Amniotic stem cell (primary cell): ENCODE measurements around the gene EHHADH.
"Not testable (repeated sequence)": the region's sequence is repeated elsewhere in the genome, so short reads cannot be mapped to it uniquely, and the experiment has no call there.

Source experiments
- DNase-seq: peaks from one replicate; lab custom pipeline; 2025; lab: John Stamatoyannopoulos, UW

EHHADH gene

DNA sequence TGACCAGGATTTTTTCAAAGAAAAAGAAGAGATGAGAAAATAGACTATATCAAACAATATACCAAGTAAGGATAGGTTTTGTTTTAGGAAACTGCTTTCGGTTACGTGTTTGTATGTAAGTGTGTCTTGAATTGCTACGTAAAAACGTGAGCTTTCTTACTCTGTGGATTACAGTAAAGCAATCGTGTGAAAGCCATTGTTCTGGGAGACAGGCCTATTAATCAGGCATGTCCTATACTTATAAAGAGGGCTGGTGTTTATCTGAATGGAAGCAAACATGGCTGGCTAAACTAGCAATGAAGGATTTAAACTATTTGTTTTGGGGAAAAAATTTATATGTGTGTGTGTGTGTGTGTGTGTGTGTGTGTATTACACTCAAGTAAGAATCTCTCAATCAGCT lies 2.6 kb downstream of the EHHADH start:
- DNase-seq: no peak

DNA sequence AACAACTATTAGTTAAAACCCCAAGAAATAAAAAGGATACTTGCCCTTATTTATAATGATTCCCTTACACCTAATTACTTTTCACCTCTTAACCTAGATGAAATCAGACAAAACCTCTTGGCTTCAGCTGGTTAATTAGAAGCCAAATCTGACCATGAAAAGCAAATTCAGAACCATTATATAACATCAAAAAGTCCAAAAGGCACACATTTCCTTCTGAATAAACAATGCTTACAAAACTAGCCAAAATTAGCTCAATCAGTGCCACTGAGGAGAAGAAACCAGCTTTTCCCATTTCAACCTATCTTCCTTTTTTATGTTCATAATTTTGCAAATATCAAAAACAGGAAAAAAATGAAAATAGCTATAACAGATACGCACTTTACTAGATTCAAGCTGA lies 3.2 kb downstream of the EHHADH start:
- DNase-seq: no peak

DNA sequence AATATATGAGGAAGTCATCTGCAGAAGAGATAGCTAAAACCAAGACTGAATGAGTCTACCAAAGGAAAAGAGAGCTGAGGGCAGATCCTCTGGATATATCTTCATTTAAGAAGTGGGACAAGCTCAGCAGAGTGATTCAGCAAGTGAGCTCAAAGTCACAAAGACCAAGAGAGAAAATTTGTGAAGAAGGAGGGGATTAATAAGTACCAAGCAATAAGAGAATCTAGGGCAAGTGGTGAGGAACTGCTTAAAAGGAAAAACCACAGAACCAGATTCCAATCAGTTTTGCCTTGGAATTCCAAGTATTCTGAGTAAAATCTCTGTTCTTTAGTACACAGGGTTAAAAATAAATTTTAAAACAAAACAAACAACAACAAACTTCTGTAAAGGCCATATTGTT lies 3.6 kb downstream of the EHHADH start:
- no peak for DNase-seq

DNA sequence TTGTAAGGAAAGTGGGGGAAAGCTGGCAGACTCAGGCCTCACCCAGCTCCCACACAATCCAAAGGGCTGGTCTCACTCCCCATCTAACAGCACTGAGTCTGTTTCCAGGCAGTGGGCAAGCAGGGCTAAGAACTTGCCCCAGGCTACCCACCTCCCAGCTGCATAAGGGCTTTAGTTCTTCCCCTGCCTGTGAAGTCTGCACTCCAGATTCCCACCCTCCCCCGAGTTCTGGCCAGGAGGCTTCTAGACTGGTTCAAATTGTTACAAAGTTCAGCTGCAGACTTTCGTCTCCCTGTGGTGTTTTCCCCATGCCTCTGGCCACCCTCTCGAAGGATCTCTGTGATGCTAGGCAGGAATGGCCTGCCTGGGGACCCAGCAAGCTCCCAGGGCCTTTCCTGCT lies 11.2 kb downstream of the EHHADH start:
- no peak for DNase-seq

DNA sequence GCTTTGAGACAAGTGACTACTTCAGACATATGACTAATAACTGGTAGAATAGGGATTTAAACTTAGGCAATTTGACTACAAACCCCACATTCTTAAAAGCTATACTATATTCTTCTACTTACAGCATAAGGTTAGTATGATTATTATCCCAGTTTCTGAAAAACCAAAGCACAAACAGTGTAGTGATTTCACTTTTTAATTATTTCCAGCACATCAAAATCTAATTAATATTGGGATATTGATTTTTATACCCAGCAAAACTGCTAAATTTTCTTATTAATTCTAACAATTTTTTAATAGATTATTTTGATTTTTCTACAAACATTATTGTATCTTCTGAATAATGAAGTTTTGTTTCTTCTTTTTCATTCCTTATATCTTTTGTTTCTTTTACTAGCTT lies 16.9 kb downstream of the EHHADH start:
- DNase-seq: no peak

DNA sequence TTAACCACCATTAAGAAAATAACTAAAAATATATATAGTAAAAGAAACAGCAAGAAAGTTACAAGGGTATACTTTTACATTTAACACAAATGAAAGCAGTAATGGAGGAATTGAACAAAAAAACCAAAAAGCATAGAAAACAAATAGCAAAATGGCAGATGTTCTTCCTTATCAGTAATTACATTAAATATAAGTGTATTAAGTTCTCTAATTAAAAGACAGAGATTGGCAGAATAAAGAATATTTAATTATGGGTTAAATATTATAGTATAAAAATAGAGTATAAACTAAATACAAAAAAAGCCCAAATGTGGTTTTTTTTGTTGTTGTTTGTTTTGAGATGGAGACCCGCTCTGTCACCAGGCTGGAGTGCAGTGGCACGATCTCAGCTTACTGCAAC lies 20.5 kb downstream of the EHHADH start:
- no peak for DNase-seq

DNA sequence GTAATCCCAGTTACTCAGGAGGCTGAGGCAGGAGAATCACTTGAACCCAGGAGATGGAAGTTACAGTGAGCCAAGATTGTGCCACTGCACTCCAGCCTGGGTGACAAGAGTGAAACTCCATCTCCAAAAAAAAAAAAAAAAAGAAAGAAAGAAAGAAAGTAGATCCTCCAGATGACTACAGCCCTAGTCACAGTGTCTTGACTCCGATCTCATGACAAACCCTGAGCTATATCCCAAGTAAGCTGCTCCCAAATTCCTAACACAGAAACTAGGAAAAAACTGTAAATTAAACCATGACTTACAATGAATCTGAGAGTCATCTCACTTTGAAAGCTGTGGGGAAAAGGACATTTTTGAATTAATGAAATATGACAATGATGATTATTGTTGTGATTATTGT lies 27.3 kb downstream of the EHHADH start:
- DNase-seq: not testable (repeated sequence)

DNA sequence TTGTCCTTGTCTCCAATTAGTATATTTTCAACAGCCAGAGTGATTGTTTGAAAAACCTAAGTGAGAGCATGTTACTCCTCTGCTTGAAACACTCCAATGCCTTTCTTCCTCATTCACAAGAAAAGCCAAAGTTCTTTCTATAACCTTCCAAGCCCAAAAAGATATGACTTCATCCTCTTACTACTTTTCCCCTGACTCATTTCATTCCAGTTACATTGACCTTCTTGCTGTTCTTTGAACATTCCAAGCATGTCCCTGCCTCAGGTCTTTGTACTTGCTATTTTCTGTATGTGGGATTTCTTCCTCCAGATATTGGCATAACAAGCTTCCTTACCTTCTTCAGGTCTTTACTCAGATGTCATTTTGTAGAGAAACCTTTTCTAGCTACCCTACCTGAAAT lies 28.3 kb downstream of the EHHADH start:
- DNase-seq: peak; percentile 13

DNA sequence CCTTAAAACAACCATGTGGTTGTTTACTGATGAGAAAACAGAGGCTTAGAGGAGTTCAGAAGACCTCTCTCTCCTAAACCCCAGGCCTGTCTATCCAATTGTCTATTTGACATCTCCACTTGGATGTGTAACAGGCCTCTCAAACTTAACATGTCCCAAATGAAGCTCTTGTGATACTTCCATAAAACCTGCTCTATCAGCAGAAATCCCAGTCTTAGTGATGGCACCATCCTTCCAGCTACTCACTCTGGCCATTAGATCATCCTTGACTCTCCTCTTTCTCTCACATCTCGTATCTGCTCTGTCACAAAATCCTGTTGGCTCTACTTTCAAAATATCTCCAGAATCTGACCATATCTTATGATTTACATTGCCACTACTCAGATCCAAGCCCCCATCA lies 28.8 kb downstream of the EHHADH start:
- DNase-seq: no peak

DNA sequence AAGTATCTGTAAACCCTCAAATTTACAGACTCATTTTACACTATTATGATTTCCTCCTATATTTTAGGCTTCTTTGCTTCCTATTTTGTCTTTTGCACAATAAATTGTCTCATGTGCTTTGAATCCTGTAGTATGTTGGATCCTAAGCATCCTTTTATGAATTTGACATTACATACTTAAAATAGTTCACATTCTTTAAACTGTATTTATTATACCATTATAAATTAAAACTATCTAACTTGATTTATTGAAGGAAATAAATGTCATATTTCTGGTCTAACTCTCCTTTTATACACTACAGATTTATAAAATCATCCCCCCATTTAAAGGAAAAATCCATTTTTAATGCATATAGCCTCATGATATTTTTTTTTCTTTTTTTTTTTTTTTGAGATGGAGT lies 32.6 kb downstream of the EHHADH start:
- DNase-seq: no peak

DNA sequence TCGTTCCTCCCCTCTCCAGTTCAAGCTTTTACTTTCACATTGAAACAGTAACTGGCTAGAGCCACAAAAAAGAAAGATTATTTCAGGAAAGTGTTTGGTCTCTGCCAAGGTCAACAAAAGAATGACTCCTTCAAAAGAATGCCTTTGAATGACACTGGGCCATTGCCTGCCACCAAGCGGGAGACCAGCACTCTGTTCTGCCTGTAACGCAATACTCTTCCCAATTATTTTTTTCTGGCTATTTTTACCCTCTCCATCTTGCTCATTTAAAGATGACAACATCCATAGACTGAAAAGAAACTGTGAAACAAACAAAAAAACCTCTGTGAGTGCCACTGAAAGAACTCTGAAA lies 37.3 kb downstream of the EHHADH start:
- no peak for DNase-seq

DNA sequence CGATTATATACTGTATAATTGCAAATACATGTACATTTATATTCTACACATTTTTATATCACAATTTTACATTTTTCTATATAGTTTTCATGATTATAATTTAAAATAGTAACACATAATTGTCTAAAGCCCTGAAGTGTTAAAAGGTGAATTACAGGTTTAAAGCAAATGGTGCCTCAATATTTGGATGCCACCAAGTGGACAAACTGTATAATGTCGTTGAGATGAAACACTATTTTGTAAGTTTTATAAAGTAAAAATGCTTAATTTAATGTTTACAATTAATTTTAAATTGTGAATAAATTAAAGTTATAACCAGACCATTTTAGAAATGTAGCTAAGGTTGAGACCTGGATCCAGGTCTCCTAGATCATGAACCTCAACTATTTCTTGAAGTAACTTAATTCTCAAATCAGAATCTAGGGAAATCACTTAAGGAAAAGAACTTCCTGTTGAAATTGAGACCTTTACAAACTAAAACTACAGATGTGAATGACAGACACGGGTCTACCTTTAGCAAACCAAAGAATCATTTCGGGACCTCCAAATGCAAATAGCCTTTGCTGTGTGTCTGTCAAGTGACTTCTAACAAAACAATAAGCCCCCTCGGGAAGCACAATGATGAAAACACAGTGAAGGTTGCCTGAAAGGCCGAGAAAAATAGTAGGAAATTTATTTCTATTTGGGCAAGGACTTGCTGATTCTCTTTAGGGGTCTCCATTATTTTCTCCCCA lies 37.8 kb downstream of the EHHADH start:
- DNase-seq: no peak

DNA sequence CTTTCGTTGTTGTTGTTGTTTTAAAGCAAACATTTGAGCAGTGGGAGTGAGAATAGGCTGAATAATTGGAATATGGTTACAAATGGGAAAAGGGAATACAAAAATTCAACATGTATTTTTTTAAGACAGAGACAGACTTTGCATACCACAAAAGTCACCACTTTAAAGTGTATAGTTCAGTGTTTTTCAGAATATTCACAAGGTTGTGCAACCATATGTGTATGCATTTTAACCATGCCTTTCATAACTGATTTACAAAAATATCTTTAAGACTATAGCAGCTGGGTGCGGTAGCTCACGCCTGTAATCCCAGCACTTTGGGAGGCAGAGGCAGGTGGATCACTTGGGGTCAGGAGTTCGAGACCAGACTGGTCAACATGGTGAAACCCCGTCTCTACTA lies 41.3 kb downstream of the EHHADH start:
- no peak for DNase-seq

DNA sequence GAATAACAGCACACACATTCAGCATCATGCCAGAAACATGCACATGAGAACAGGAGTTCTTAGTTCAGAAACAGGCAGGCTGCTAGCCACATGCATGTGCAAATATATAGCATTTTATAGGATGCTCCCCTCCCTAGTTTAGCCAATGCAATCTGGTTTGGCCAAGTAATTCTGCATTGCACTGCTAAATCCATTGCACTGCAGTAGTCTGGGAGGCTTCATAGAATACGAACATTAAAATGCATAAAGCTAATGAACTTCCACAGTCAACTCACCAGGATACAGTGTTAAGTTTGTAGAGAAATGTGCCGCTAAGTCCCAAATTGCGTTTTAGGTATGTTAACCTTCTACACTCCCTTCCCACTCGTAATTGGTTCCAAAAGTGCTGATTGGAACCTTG lies 41.8 kb downstream of the EHHADH start:
- no peak for DNase-seq

DNA sequence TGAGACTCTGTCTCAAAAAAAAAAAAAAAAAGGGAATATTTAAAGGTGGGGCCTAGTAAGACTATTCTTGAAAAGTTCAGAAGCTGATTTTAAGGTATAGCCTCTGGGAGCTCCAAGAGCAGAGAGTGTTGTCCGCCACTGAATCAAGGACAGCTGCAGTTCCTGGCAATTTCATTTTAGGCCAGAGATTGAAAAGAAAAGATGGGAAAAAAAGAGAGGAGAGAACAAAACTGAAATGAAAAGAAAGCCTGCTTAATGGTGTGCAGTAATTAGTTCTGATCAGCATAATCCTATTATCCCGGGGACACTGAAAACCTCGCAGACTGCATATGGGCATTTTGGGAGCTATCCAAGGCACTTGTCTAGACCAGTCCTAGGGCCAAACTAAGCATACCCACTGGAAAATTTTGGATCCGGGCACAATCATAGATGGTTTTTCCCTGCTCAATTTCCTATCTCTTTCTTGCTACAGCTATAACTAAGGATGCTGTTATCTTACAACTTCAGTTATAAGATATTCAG lies 43.2 kb downstream of the EHHADH start:
- DNase-seq: no peak

DNA sequence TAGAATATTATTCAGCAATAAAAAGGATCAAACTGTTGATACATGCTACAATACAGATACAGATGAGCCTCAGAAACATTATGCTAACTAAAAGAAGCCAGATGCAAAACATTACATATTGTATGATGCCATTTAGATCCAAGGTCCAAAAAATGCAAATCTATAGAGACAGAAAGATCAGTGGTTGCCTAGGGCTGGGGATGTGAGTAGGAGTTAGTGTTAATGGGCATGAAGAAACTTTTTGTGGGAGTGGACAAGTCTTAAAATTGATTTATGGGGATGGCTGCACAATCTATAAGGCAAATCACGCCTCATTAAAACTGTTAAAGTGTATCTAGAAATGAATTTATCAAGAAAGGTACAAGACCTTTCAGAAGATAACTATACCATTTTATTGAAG lies 45.0 kb downstream of the EHHADH start:
- DNase-seq: no peak

DNA sequence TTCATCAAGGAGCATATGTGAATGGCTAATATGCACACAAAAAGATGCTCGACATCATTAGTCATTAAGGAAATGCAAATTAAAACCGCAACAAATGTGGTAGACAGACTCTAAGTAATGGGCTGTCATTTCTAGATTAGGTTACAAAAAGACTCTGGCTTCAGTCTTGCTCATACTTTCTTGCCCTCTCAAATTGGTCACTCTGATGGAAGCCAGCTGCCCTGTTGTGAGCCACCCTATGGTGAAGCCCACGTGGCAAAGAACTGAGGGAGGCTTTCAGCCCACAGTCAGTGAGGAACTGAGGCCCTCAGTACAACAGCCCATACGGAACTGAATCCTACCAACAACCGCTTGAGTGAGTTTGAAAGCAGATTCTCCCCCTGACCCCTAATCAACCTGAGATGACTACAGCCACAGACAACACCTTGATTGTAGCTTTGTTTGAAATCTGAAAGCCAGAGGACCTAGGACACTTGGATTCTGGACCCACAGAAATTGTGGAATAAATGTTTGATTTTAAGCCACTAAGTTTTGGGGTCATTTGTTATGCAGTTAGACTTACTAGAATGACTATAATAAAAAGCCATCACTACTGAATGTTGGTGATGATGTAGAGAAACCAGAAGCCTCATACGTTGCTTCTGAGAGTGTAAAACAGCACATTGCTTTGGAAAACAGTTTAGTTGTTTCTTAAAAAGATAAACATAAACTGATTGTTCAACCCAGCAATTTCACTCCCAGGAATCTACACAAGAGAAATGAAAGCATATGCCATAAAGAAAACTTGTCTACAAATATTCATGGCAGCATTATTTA lies 45.7 kb downstream of the EHHADH start:
- no peak for DNase-seq

DNA sequence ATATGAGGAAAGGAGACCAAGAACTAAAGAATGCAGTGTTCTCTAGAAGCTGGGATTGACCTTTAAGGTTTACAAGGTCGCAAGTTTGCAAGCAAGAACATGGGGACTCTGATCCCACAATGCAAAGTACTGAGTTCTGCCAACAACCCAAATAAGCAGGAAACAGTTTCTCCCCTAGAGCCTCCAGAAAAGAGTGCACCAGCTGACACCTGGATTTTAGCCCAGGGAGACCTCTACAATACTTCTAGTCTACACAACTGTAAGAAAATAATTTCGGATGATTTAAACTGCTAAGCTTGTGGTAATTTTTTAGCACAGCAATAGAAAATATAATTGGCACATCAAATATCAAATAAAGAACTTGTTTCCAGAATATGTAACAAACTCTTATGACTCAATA lies 46.4 kb downstream of the EHHADH start:
- DNase-seq: no peak

DNA sequence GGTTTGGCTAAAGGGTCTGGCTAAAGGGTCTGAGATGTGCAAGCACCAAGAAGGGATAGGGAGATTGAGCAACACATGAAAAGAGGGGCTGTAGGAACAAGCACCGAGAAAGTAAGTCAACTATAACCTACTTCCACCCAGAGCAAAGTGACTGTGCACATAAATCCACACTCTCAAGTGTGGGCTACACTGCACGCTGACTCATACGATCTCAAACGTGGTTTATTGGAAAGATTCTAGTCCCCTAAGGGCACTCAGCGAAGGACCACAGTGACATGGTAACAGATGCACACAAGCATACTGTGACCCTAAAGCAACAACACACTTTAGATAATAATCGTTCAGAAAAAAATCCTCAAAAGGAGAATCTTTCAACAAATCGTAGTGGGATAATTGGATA lies 48.0 kb downstream of the EHHADH start:
- DNase-seq: no peak

DNA sequence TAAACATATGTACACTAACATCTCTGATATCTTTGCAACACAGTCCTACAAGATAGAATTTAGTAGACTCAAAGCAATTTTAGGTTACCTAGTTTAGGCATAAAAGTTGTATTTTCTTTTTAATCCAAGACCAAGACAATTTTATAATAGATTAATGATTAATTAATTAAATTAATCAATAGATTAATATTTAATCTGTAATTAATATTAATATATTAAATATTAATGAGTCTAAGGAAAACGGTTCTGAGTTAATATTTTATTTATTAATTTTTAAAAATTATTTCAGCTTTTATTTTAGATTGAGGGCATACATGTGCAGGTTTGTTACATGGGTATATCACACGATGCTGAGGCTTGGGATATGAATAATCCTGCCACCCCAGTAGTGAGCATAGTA lies 49.0 kb downstream of the EHHADH start:
- DNase-seq: no peak

DNA sequence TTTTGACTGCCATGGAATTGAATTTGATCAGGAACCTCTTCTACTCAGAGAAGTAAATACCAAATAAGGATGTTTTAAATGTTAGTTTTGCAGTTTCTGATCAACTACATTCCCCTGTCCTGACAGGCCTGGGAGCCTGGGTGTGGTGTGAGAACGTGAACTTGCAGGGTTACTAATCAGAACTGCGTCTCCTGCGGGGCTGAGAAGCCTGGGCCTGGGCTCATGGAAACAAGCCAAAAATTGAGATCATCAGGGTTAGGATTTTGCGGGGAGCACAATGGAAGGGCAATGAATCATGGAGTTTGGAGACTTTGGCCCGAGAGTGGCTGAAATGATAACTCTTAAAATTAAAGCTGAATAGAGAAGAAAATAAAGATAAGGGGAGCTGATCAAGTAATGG lies 53.2 kb downstream of the EHHADH start:
- peak; percentile 31 for DNase-seq

DNA sequence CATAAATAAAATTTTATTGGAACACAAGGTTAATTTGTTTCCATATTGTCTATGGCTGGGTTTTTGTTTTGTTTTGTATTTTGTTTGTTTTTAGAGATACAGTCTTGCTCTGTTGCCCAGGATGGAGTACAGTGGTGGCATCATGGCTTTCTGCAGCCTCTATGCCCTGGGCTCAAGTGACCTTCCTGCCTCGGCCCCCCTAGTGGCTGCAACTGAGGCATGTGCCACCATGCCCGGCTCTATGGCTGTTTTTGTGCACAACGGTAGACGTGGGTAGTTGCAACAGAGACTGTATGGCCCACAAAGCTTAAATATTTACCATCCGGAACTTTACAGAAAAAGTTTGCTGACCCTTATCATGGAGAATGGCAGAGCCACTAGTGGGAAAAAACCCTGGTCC lies 54.2 kb downstream of the EHHADH start:
- DNase-seq: no peak

DNA sequence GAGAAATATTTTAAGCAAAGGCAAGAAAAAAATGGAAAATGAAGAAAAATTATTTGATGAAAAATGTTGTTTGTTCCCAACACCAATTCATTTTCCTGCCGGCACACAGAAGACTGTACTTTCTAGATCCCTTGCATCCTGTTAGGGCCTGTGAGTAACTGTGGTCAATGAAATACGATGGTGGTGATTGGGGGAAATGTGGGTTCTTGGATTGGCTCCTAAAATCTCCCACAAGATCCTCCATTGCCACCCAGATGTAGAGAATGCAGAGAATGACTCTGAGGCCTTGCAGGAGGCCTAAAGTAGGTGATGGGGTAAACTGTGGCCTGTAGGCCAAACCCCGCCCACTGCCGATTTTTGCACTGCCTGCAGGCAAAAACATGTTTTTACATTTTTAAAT lies 54.6 kb downstream of the EHHADH start:
- no peak for DNase-seq

DNA sequence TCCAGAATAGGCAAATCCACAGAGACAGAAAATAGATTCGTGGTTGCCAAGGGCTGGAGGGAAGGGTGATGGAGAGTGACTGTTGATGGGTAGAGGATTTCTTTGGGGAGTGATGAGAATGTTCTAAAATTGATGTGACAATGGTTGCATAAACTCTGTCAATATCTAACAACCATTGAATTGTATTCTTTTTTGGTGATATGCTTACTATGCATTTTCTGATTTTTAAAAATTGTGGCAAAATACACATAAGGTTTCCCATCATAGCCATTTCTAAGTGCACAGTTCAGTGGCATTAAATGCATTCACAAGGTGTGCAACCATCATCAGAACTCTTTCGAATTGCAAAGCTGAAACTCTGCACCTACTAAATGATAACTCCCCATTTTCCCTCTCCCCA lies 56.8 kb downstream of the EHHADH start:
- no peak for DNase-seq
